ENCODE data around the gene DNAH7. TPM values are rescaled to one million over a fixed set of nuclear protein-coding genes. Genes with fewer than 3 reads are reported as not detected.

Gene DNAH7
- total and polyA plus RNA-seq, 2 donors (not counting 1 experiment from before 2014, with no cell fraction given), result 0.01 to 0.05 TPM

DNA sequence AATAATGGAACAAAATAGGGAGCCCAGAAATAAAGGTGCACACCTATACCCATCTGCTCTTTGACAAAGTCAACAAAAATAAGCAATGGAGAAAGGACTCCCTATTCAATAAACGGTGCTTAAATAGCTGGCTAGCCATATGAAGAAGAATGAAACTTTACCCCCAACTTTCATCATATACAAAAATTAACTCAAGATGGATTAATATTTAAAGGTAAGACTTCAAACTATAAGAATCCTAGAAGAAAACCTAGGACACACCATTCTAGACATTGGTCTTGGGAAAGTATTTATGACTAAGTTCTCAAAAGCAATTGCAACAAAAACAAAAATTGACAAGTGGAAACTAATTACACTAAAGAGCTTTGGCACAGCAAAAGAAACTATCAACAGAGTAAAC, 139.1 kb downstream of the DNAH7 start:
- peaks cover 3% of the 10 kb centered on the region for H3K27me3 Mint-ChIP-seq
- POLR2A ChIA-PET, result no interaction called here

GRCh38 chr2:195925120-195925519, 143.5 kb downstream of the DNAH7 start:
- DNase-seq, result no peak
- Histone ChIP-seq H3K9ac (ENCODE audit: low read length) (no peak overlapping the region), H3K4me2 (replicated peaks; ENCODE audit: low read depth, low read length, poor library complexity, severe bottlenecking) (no peak overlapping the region), H2AFZ (ENCODE audit: insufficient read depth, low read depth, low read length, poor library complexity, severe bottlenecking) (no peak overlapping the region), H3K27me3 (replicated peaks in 1 of 4; ENCODE audit: control extremely low read depth in 1 of 4, control insufficient read depth in 3 of 4, insufficient read depth in 4 of 4, low read length in 3 of 4) (no peaks in the 10 kb centered on the region), H3K79me2 (ENCODE audit: control insufficient read depth, insufficient read depth, low read length) (no peaks in the 10 kb centered on the region), H3K4me3 (ENCODE audit: control extremely low read depth in 1 of 5, extremely low read depth in 1 of 5, insufficient read depth in 1 of 5, low read depth in 2 of 5, low read length in 4 of 5) (no peak overlapping the region), H3K27ac (ENCODE audit: low read length in 2 of 2) (no peak overlapping the region), H3K4me1 (ENCODE audit: control insufficient read depth in 2 of 2, insufficient read depth in 2 of 2, low read length in 2 of 2) (no peaks in the 10 kb centered on the region), H3K36me3 (replicated peaks in 1 of 2; ENCODE audit: control extremely low read depth in 1 of 2, control insufficient read depth in 1 of 2, extremely low read depth in 1 of 2, insufficient read depth in 2 of 2, low read length in 1 of 2) (no peaks in the 10 kb centered on the region), H3K9me3 (ENCODE audit: control extremely low read depth in 1 of 3, control insufficient read depth in 2 of 3, insufficient read depth in 1 of 3, low read length in 2 of 3) (no peaks in the 10 kb centered on the region), H4K20me1 (ENCODE audit: control insufficient read depth, insufficient read depth, low read length, poor library complexity, severe bottlenecking) (no peaks in the 10 kb centered on the region)
- ATAC-seq (ENCODE audit: low read depth), result no peak
- intact Hi-C loops (cut with micrococcal nuclease), result no loop called here
- TF ChIP-seq EZH2 (IDR thresholded peaks at IDR 0.05; ENCODE audit: borderline replicate concordance, insufficient read depth, low read depth, low read length, poor library complexity, severe bottlenecking), result no peak
- TF ChIP-seq, protein P1, sequence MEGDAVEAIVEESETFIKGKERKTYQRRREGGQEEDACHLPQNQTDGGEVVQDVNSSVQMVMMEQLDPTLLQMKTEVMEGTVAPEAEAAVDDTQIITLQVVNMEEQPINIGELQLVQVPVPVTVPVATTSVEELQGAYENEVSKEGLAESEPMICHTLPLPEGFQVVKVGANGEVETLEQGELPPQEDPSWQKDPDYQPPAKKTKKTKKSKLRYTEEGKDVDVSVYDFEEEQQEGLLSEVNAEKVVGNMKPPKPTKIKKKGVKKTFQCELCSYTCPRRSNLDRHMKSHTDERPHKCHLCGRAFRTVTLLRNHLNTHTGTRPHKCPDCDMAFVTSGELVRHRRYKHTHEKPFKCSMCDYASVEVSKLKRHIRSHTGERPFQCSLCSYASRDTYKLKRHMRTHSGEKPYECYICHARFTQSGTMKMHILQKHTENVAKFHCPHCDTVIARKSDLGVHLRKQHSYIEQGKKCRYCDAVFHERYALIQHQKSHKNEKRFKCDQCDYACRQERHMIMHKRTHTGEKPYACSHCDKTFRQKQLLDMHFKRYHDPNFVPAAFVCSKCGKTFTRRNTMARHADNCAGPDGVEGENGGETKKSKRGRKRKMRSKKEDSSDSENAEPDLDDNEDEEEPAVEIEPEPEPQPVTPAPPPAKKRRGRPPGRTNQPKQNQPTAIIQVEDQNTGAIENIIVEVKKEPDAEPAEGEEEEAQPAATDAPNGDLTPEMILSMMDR (IDR thresholded peaks at IDR 0.05), result no peak
- no peak overlapping the region for H3K4me3 Mint-ChIP-seq
- no peaks in the 10 kb centered on the region for H3K9me3 Mint-ChIP-seq (ENCODE audit: insufficient read depth)
- no CpG with 5 or more reads among the region's 3 CpGs for WGBS (ENCODE audit: insufficient coverage)
- H3K27me3 Mint-ChIP-seq, result no peaks in the 10 kb centered on the region
- no peak overlapping the region for H3K27ac Mint-ChIP-seq
- POLR2A ChIA-PET, result no interaction called here
- H3K4me1 Mint-ChIP-seq, result no peaks in the 10 kb centered on the region
- CTCF ChIA-PET, result no interaction called here

More for the DNA sequence above, 139.1 kb downstream of the DNAH7 start:
- H4K20me1 ChIP-seq (ENCODE audit: control insufficient read depth, insufficient read depth, low read length, poor library complexity, severe bottlenecking), result no peaks in the 10 kb centered on the region
- no peak overlapping the region for H3K4me2 ChIP-seq (replicated peaks; ENCODE audit: low read depth, low read length, poor library complexity, severe bottlenecking)
- no peaks in the 10 kb centered on the region for H3K4me1 ChIP-seq (ENCODE audit: control insufficient read depth in 2 of 2, insufficient read depth in 2 of 2, low read length in 2 of 2)
- intact Hi-C loops (cut with micrococcal nuclease), result no loop called here
- no CpG with 5 or more reads among the region's 1 CpG for WGBS (ENCODE audit: insufficient coverage)
- CTCF ChIA-PET, result no interaction called here
- H3K4me3 ChIP-seq (ENCODE audit: control extremely low read depth in 1 of 5, extremely low read depth in 1 of 5, insufficient read depth in 1 of 5, low read depth in 2 of 5, low read length in 4 of 5), result no peak overlapping the region
- H3K27ac Mint-ChIP-seq, result no peak overlapping the region
- no peak overlapping the region for H2AFZ ChIP-seq (ENCODE audit: insufficient read depth, low read depth, low read length, poor library complexity, severe bottlenecking)
- no peak overlapping the region for H3K4me3 Mint-ChIP-seq
- H3K9ac ChIP-seq (ENCODE audit: low read length), result no peak overlapping the region
- DNase-seq (no peak), ATAC-seq (ENCODE audit: low read depth) (no peak)
- H3K27me3 ChIP-seq (replicated peaks in 1 of 4; ENCODE audit: control extremely low read depth in 1 of 4, control insufficient read depth in 3 of 4, insufficient read depth in 4 of 4, low read length in 3 of 4), result no peaks in the 10 kb centered on the region
- no peaks in the 10 kb centered on the region for H3K9me3 ChIP-seq (ENCODE audit: control extremely low read depth in 1 of 3, control insufficient read depth in 2 of 3, insufficient read depth in 1 of 3, low read length in 2 of 3)
- no peaks in the 10 kb centered on the region for H3K79me2 ChIP-seq (ENCODE audit: control insufficient read depth, insufficient read depth, low read length)
- H3K27ac ChIP-seq (ENCODE audit: low read length in 2 of 2), result no peak overlapping the region
- no peak for TF ChIP-seq EZH2 (IDR thresholded peaks at IDR 0.05; ENCODE audit: borderline replicate concordance, insufficient read depth, low read depth, low read length, poor library complexity, severe bottlenecking)
- TF ChIP-seq, protein P1 (IDR thresholded peaks at IDR 0.05), result no peak
- peaks cover 3% of the 10 kb centered on the region for H3K9me3 Mint-ChIP-seq (ENCODE audit: insufficient read depth)
- H3K36me3 ChIP-seq (replicated peaks in 1 of 2; ENCODE audit: control extremely low read depth in 1 of 2, control insufficient read depth in 1 of 2, extremely low read depth in 1 of 2, insufficient read depth in 2 of 2, low read length in 1 of 2), result no peaks in the 10 kb centered on the region
- H3K4me1 Mint-ChIP-seq, result no peaks in the 10 kb centered on the region
